Measurements from ENCODE around the gene TSC22D1. TPM values are rescaled to one million over a fixed set of nuclear protein-coding genes. Genes with fewer than 3 reads are reported as not detected.

The TSC22D1 gene
- total RNA-seq, 1 donor from 2014 or later: 181 TPM

DNA sequence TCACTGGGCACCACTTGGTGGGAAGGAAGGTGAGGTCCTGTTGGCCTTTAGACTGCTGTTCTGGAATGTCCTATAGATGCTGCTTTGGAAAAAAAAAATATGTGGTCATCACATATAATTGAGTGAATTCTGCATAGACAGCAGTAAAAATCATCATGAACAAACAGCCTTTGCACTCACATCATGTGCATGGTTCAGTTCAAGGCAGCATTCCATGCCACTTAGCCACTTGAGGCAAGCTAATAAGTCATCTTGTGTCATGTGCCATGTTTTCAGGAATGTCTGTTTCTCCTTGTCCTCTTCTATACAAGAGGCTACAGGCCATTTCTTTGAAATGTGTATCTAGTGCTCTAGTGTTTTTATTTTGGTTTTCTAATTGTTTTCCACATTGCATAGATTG lies 43.9 kb upstream of the TSC22D1 start:
- H4K20me1 ChIP-seq (ENCODE audit: low read depth): no peaks in the 10 kb centered on the region
- TF ChIP-seq EZH2 (IDR thresholded peaks at IDR 0.05) (no peak), EZH2phosphoT487 (IDR thresholded peaks at IDR 0.05) (no peak)
- TF ChIP-seq, protein P1, sequence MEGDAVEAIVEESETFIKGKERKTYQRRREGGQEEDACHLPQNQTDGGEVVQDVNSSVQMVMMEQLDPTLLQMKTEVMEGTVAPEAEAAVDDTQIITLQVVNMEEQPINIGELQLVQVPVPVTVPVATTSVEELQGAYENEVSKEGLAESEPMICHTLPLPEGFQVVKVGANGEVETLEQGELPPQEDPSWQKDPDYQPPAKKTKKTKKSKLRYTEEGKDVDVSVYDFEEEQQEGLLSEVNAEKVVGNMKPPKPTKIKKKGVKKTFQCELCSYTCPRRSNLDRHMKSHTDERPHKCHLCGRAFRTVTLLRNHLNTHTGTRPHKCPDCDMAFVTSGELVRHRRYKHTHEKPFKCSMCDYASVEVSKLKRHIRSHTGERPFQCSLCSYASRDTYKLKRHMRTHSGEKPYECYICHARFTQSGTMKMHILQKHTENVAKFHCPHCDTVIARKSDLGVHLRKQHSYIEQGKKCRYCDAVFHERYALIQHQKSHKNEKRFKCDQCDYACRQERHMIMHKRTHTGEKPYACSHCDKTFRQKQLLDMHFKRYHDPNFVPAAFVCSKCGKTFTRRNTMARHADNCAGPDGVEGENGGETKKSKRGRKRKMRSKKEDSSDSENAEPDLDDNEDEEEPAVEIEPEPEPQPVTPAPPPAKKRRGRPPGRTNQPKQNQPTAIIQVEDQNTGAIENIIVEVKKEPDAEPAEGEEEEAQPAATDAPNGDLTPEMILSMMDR (IDR thresholded peaks at IDR 0.05): no peak
- H3K4me1 ChIP-seq: peaks cover 46% of the 10 kb centered on the region
- Mint-ChIP-seq H3K4me1 (peaks cover 34% of the 10 kb centered on the region), H3K27me3 (ENCODE audit: insufficient read depth, low read depth) (peaks cover 2% of the 10 kb centered on the region), H3K27ac (peak overlapping the region; percentile 30), H3K36me3 (no peaks in the 10 kb centered on the region), H3K9me3 (peaks cover under 1% of the 10 kb centered on the region), H3K4me3 (no peak overlapping the region)
- no peak overlapping the region for H3K9ac ChIP-seq
- no peak overlapping the region for H2AFZ ChIP-seq (replicated peaks)
- peak overlapping the region; percentile 46 for H3K4me2 ChIP-seq
- peak; percentile 18 for DNase-seq (ENCODE audit: low spot score)
- no peaks in the 10 kb centered on the region for H3K79me2 ChIP-seq (ENCODE audit: low read depth)
- no peaks in the 10 kb centered on the region for H3K9me3 ChIP-seq (ENCODE audit: low read depth)
- no peak overlapping the region for H3K4me3 ChIP-seq
- no peaks in the 10 kb centered on the region for H3K36me3 ChIP-seq
- no peaks in the 10 kb centered on the region for H3K27me3 ChIP-seq
- H3K27ac ChIP-seq: peak overlapping the region; percentile 71
- H3F3A ChIP-seq (ENCODE audit: low read depth): peaks cover 18% of the 10 kb centered on the region

DNA sequence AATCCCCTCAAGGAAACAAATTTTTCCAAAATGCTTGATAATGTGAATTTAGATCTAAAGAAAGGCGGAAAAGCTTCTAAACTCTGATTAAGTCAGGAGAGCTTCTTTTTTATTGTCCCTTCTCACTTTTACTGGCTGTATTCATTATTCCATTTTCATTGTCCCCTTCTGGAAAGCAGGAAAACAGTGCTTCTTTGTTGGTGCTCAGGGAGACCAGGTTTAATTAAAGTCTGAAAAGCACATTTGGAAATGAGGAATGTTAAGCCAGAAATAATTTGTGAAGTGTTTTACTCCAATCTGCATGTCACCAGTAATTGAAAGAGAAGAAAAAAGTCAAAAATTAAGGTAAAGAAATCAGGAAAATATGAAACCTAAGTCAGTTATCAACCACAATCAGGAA lies 43.5 kb upstream of the TSC22D1 start:
- H3K4me1 Mint-ChIP-seq: peaks cover 34% of the 10 kb centered on the region
- H3K36me3 Mint-ChIP-seq: no peaks in the 10 kb centered on the region
- Histone ChIP-seq H3F3A (ENCODE audit: low read depth) (peaks cover 18% of the 10 kb centered on the region), H3K27me3 (no peaks in the 10 kb centered on the region), H3K36me3 (no peaks in the 10 kb centered on the region), H3K4me3 (no peak overlapping the region), H4K20me1 (ENCODE audit: low read depth) (no peaks in the 10 kb centered on the region), H3K79me2 (ENCODE audit: low read depth) (no peaks in the 10 kb centered on the region), H3K27ac (peak overlapping the region; percentile 71), H3K9ac (no peak overlapping the region), H3K4me2 (peak overlapping the region; percentile 46), H3K9me3 (ENCODE audit: low read depth) (no peaks in the 10 kb centered on the region), H3K4me1 (peaks cover 46% of the 10 kb centered on the region), H2AFZ (replicated peaks) (no peak overlapping the region)
- no peaks in the 10 kb centered on the region for H3K9me3 Mint-ChIP-seq
- no peak overlapping the region for H3K4me3 Mint-ChIP-seq
- H3K27me3 Mint-ChIP-seq (ENCODE audit: insufficient read depth, low read depth): peaks cover 4% of the 10 kb centered on the region
- peak; percentile 47 for DNase-seq (ENCODE audit: low spot score)
- no peak for TF ChIP-seq EZH2 (IDR thresholded peaks at IDR 0.05)
- TF ChIP-seq, protein P1 (IDR thresholded peaks at IDR 0.05): no peak
- TF ChIP-seq EZH2phosphoT487 (IDR thresholded peaks at IDR 0.05): no peak
- peak overlapping the region; percentile 30 for H3K27ac Mint-ChIP-seq

DNA sequence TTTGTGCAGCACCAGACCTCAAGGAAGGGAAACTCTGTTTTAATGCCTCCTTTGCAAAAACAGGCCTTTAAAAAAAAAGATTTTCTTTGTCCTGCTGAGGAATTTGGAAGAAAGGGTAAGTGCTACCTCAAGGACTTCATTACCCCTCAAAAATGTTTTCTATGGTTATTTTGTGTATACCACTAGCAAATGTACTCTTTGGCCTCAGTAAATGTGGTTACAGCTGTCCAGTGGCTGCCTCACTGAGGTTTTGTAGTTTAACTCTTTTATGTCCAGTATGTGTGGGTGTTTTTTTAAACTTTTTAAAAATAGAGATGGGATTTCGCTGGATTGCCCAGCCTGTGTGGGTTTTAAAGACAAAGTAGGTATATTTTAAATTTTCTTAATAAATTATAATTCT lies 42.2 kb upstream of the TSC22D1 start:
- Histone ChIP-seq H3K27ac (peak overlapping the region; percentile 62), H3K4me1 (peaks cover 46% of the 10 kb centered on the region), H3K9me3 (ENCODE audit: low read depth) (no peaks in the 10 kb centered on the region), H3K9ac (no peak overlapping the region), H3K27me3 (no peaks in the 10 kb centered on the region), H3K79me2 (ENCODE audit: low read depth) (no peaks in the 10 kb centered on the region), H3K4me3 (no peak overlapping the region), H3F3A (ENCODE audit: low read depth) (peaks cover 18% of the 10 kb centered on the region), H3K4me2 (no peak overlapping the region), H2AFZ (replicated peaks) (no peak overlapping the region), H4K20me1 (ENCODE audit: low read depth) (no peaks in the 10 kb centered on the region), H3K36me3 (no peaks in the 10 kb centered on the region)
- H3K9me3 Mint-ChIP-seq: no peaks in the 10 kb centered on the region
- H3K27ac Mint-ChIP-seq: no peak overlapping the region
- TF ChIP-seq, protein P1 (IDR thresholded peaks at IDR 0.05): no peak
- TF ChIP-seq EZH2 (IDR thresholded peaks at IDR 0.05): no peak
- TF ChIP-seq EZH2phosphoT487 (IDR thresholded peaks at IDR 0.05): no peak
- H3K27me3 Mint-ChIP-seq (ENCODE audit: insufficient read depth, low read depth): peaks cover 4% of the 10 kb centered on the region
- no peak overlapping the region for H3K4me3 Mint-ChIP-seq
- no peak for DNase-seq (ENCODE audit: low spot score)
- no peaks in the 10 kb centered on the region for H3K36me3 Mint-ChIP-seq
- H3K4me1 Mint-ChIP-seq: peaks cover 34% of the 10 kb centered on the region

All from neural progenitor cell (in vitro differentiated cells).